ENCODE results near the gene MACF1.

Gene MACF1

GRCh38 chr1:39368045-39368444 is 163.6 kb downstream of the MACF1 start:
- FAIRE-seq: no peak

DNA sequence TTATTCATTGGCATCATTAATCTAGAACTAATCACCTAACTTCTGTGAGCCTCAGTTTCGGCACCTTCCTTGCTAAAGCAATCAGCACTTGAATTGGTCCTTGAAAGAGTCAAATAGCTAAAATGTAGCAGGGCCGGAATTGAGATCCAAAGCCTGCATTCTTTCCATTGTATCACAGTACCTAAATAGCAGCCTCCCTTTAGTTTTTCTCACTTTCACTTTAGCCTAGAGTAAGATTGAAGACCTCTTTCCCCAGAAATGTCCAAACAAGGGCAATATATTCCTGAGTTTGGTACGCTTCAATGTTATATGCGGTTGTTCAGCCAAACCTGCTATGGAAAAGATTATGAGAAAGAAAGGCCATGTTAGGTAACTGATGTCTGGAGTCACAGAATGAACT is 165.1 kb downstream of the MACF1 start:
- FAIRE-seq: no peak

GRCh38 chr1:39370602-39371001 is 166.1 kb downstream of the MACF1 start:
- FAIRE-seq: no peak

DNA sequence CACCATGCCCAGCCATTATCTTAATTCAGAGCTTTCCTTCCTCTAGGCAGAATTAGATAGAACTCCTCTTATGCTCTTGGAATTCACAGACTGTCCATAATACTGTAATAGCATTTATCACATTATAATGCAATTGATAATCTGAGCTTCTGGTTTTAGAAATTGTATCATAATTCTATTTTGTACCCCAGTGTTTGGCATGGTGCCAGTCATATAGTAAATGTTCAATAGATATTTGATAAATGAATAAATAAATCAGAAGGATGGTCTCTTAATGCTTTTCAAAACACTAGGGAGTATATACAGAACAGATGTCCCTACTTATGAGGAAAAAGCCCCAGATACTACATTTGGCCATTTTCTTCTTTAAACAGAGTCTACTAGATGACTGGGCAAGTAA is 167.6 kb downstream of the MACF1 start:
- no peak for FAIRE-seq

DNA sequence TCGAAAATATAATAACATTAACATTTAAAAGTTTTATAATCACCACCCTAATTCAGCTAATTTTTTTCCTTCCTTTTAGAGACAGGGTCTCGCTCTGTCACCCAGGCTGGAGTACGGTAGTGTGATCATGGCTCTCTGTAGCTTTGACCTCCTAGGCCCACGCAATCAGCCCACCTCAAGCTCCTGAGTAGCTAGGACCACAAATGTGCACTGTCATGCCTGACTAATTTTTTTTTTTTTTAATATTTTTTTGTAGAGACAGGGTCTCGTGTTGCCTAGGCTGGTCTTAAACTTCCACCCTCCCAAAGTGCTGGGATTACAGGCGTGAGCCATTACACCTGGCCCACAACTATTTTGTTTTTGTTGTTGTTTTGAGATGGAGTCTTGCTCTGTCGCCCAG is 172.2 kb downstream of the MACF1 start:
- FAIRE-seq: no peak

GRCh38 chr1:39378377-39378776 is 173.9 kb downstream of the MACF1 start:
- FAIRE-seq: no peak

DNA sequence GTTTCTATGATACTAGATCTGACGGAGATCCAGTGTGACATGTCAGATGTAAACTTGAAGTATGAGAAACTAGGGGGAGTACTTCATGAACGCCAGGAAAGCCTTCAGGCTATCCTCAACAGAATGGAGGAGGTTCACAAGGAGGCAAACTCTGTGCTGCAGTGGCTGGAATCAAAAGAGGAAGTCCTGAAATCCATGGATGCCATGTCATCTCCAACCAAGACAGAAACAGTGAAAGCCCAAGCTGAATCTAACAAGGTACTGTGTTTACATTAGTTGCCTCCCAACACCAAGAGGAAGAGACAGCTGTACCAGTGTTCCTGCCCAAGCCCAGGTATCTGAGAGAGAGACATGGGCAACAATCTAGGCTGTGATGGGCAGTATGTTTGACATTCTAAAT is 174.7 kb downstream of the MACF1 start:
- no peak for FAIRE-seq

GRCh38 chr1:39380036-39380435 is 175.5 kb downstream of the MACF1 start:
- no peak for FAIRE-seq

GRCh38 chr1:39381839-39382238 is 177.3 kb downstream of the MACF1 start:
- no peak for FAIRE-seq

GRCh38 chr1:39384305-39384704 is 179.8 kb downstream of the MACF1 start:
- FAIRE-seq: no peak

DNA sequence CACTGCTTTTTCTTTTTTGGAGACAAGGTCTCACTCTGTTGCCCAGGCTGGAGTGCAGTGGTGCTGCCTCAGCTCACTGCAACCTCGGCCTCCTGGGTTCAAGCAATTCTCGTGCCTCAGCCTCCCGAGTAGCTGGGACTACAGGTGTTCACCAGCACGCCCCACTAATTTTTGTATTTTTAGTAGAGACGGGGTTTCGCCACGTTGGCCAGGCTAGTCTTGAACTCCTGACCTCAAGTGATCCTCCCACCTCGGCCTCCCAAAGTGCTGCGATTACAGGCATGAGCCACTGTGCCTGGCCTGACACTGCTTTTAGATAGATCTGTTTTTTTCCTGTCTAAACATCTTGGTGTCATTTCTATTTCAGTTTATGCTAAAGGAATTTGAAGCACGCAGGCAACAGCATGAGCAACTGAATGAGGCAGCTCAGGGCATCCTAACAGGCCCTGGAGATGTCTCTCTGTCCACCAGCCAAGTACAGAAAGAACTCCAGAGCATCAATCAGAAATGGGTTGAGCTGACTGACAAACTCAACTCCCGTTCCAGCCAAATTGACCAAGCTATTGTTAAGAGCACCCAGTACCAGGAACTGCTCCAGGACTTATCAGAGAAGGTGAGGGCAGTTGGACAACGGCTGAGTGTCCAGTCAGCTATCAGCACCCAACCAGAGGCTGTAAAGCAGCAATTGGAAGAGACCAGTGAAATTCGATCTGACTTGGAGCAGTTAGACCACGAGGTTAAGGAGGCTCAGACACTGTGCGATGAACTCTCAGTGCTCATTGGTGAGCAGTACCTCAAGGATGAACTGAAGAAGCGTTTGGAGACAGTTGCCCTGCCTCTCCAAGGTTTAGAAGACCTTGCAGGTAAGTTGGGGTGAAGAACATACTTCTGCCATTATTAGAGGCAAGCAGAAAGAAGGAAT is 180.8 kb downstream of the MACF1 start:
- FAIRE-seq: no peak

DNA sequence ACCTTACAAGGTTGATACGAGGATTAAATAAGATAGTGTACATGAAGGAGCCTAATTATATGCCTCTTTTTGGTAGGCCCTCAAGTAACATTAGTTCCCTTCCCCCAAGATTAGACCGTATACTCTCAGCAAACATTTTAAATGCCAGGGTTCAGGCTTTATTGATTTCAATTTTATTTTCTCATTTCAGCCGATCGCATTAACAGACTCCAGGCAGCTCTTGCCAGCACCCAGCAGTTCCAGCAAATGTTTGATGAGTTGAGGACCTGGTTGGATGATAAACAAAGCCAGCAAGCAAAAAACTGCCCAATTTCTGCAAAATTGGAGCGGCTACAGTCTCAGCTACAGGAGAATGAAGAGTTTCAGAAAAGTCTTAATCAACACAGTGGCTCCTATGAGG is 182.5 kb downstream of the MACF1 start:
- no peak for FAIRE-seq

DNA sequence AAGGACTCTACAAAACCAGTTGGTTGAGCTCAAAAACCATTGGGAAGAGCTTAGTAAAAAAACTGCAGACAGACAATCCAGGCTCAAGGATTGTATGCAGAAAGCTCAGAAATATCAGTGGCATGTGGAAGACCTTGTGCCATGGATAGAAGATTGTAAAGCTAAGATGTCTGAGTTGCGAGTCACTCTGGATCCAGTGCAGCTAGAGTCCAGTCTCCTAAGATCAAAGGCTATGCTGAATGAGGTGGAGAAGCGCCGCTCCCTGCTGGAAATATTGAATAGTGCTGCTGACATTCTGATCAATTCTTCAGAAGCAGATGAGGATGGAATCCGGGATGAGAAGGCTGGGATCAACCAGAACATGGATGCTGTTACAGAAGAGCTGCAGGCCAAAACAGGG is 183.0 kb downstream of the MACF1 start:
- FAIRE-seq: no peak

DNA sequence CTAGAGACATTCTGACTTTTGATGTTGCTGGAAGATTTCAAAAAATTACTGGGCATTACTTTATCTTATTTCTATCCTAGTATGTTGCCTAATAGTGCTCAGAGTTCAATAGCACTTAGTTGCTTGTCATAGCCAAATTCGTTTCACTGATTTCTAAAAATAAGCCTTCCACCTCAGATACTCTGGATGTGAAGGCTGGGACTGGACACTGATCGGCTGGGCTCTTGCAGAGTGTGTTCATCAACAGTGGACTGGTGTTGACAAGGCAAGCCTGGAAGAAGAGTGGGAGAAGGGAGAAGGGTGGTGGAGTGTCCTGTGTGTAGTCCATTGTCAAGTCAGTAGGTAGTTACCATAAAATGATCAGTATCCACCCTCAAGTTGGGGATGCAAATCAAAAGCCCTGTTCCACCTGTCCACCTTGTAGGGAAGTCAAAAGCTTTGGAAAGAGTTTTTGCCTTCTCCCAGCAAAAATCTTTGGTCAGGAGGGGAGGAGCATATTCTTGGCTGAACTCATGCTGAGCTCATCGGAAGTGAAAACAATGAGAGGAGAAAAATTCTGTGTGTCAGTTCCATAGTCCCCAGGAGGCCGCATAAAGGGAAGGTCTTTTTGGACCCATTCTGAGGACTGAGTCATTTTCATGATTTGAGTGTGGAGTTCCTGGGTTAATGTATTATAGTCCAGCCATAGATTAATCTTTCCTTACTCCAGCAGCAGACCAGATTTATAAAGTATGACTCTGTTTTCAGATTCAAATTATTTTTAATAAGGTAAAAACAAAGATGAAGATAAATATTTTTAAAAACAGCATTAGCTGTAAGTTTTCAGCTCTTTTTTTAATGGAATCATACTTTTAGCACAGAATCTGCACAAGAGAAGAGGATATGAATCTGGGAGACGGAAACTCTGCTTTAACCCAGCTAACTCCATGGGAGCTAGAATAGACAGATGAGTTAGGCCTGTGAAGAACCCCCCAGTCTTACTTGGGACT is 187.5 kb downstream of the MACF1 start:
- FAIRE-seq: no peak

DNA sequence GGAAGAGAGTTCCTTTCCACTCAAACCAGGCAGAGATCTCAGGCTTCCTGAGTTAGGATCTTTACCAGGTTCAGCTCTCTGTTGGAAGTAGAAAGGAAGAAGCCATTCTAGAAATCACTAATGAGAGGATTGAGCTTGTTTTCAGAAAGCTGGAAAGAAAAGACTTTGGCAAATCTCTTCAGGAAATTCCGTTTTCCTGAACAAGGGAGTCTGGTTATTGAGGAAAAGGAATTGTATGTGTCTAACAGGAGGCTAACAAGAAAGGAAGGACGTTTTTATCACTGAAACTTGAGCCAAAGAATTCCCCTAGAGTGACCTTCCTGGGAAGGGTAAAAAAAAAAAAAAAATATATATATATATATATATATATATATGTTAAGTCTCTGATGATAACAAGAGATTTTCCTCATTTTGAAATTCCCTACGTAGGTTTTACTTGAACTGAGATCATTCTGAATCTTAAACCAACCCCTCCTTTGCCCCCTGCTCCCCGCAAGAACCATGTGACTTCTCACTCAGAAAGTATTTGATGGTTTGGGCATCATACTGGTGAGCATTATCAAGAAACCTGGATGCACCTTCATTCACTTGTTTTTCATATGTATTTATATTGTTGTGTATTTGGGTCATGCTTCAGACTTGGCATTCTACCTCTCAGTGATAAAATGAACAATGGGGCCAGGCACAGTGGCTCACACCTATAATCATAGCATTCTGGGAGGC is 188.5 kb downstream of the MACF1 start:
- no peak for FAIRE-seq

- FAIRE-seq: no peak
These were observed 189.2 kb downstream of the MACF1 start for GRCh38 chr1:39393645-39394044.

DNA sequence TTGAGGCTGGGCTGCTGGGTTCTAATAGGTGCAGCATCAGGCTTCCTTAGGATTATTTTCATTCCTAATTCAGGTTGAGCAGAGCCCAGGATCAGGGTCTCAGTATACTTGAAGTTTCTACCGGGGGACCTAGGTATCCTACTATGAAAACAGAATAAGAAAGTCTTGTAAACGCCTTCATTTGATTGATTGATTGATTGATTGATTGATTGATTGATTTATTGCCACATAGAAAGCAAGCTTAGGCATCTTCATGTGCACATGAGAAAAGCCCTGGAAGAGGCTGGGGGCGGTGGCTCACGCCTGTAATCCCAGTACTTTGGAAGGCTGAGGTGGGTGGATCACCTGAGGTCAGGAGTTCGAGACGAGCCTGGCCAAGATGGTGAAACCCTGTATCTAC is 189.6 kb downstream of the MACF1 start:
- FAIRE-seq: no peak

DNA sequence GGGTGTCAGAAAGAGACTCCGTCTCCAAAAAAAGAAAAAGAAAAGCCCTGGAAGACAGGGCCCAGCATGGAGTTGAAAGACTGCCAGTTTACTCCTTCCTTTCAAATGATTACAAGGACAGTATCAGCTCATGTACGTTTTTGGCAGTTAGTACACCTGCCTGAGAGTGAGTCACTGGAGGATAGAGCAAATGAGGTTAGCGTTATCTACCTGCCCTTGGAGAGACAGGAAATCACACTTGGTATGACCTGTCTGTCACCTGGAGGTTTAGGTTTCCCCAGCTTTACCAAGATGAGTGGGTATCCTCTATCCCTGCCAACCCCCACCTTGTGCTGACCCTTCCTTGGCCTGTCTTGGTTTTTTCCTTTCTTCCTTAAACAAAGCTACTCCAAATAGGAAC is 190.1 kb downstream of the MACF1 start:
- no peak for FAIRE-seq

DNA sequence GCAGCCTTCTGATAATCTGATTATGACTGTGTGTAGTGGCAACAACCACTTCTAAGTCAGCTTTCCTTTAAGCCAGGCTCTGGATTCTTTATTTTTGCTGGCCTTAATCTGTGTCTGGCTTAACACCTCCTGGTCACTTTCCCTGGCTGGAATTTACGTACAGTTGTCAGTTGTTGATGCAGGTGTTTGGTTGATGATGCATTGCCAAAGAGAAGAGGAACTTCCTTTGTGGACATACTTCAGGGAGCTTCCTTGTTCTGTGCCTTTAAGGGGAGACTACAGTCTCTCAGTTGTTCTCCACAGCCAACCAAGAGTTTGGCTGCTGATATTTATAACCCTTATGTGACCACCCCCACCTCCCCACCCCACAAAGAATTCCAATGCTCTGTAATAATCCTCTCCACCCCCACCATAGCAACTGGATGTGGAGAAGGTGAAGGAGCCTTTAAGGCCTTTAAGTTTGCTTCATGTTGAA is 190.9 kb downstream of the MACF1 start:
- FAIRE-seq: no peak

GRCh38 chr1:39396671-39397070 is 192.2 kb downstream of the MACF1 start:
- no peak for FAIRE-seq

- no peak for FAIRE-seq
These were observed 193.0 kb downstream of the MACF1 start for GRCh38 chr1:39397487-39397886.

- FAIRE-seq: no peak
These were observed 194.0 kb downstream of the MACF1 start for GRCh38 chr1:39398278-39399021.
